Measurements from ENCODE around the gene PKD2. TPM values are rescaled to one million over a fixed set of nuclear protein-coding genes. Genes with fewer than 3 reads are reported as not detected.

Gene PKD2
- total RNA-seq, 1 experiment from 2014 or later = 38.4 TPM

DNA sequence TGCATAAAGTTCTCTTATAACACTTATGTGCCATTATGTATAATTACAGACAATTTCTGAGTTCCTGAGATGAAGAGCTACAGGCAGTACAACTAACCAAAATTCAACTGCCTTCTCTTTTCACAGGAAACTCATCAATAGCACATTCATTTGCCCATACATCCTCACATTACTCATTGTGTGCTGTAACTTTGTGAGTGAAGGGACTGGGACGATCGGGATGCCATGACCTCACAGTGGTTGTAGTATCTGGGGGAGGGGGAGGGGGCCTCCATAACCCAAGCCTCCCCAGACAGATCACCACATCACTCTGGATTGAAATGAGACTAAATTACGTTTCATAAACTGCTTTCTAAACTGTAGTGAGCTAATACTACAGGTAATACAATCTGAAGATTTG is 90.3 kb downstream of the PKD2 start:
- no peak for DNase-seq
- Mint-ChIP-seq H3K27me3 (ENCODE audit: low read depth) (no peaks in the 10 kb centered on the region), H3K36me3 (ENCODE audit: insufficient read depth in 1 of 3, low read depth in 3 of 3) (no peaks in the 10 kb centered on the region), H3K9me3 (no peaks in the 10 kb centered on the region), H3K27ac (no peak overlapping the region), H3K4me3 (no peak overlapping the region), H3K4me1 (peaks cover 4 to 7% of the 10 kb centered on the region in 2 experiments)
- Histone ChIP-seq H2AK5ac (ENCODE audit: insufficient read length, low read length) (no peak overlapping the region), H2BK5ac (ENCODE audit: insufficient read length, low read length) (no peak overlapping the region), H3K79me2 (ENCODE audit: insufficient read depth, low read length) (no peaks in the 10 kb centered on the region), H2BK15ac (ENCODE audit: low read depth, low read length) (no peak overlapping the region), H4K5ac (ENCODE audit: insufficient read length, low read depth, low read length) (no peak overlapping the region), H3K4ac (ENCODE audit: low read depth, low read length) (no peak overlapping the region), H3K23ac (ENCODE audit: insufficient read length, low read depth, low read length) (no peak overlapping the region), H3K27me3 (ENCODE audit: insufficient read depth, low read length) (no peaks in the 10 kb centered on the region), H3K4me1 (ENCODE audit: insufficient read depth, low read length) (no peaks in the 10 kb centered on the region), H4K8ac (replicated peaks; ENCODE audit: insufficient read length, low read depth, low read length) (no peak overlapping the region), H4K20me1 (ENCODE audit: control insufficient read depth, insufficient read depth, insufficient read length) (no peaks in the 10 kb centered on the region), H3K18ac (ENCODE audit: insufficient read length, low read depth, low read length) (no peak overlapping the region), H3K79me1 (ENCODE audit: insufficient read depth, low read depth, low read length, poor library complexity, severe bottlenecking) (no peaks in the 10 kb centered on the region), H3T11ph (ENCODE audit: low read length) (no peak overlapping the region), H3K27ac (ENCODE audit: insufficient read length, low read depth, low read length) (no peak overlapping the region), H3K4me2 (ENCODE audit: insufficient read depth, insufficient read length, low read length) (no peak overlapping the region), H2AFZ (ENCODE audit: low read length) (no peak overlapping the region), H2BK12ac (ENCODE audit: insufficient read length, low read depth, low read length) (no peak overlapping the region), H4K91ac (ENCODE audit: insufficient read length, low read depth, low read length) (no peak overlapping the region), H2BK20ac (ENCODE audit: low read depth, low read length, poor library complexity, severe bottlenecking) (no peak overlapping the region), H3K23me2 (ENCODE audit: insufficient read length, low read depth, low read length, poor library complexity, severe bottlenecking) (no peaks in the 10 kb centered on the region), H3K9ac (ENCODE audit: extremely low read depth, insufficient read length, low read length) (no peak overlapping the region), H3K14ac (ENCODE audit: insufficient read depth, low read length) (no peak overlapping the region), H2BK120ac (ENCODE audit: low read depth, low read length, poor library complexity, severe bottlenecking) (no peak overlapping the region), H3K9me3 (ENCODE audit: control insufficient read depth, low read depth, low read length) (no peaks in the 10 kb centered on the region), H3K56ac (ENCODE audit: insufficient read length, low read depth, low read length) (no peak overlapping the region)
- no CpG with 5 or more reads among the region's 3 CpGs for WGBS (ENCODE audit: extremely low coverage, insufficient read length, low lambda C conversion rate)
- TF ChIP-seq, protein P1, sequence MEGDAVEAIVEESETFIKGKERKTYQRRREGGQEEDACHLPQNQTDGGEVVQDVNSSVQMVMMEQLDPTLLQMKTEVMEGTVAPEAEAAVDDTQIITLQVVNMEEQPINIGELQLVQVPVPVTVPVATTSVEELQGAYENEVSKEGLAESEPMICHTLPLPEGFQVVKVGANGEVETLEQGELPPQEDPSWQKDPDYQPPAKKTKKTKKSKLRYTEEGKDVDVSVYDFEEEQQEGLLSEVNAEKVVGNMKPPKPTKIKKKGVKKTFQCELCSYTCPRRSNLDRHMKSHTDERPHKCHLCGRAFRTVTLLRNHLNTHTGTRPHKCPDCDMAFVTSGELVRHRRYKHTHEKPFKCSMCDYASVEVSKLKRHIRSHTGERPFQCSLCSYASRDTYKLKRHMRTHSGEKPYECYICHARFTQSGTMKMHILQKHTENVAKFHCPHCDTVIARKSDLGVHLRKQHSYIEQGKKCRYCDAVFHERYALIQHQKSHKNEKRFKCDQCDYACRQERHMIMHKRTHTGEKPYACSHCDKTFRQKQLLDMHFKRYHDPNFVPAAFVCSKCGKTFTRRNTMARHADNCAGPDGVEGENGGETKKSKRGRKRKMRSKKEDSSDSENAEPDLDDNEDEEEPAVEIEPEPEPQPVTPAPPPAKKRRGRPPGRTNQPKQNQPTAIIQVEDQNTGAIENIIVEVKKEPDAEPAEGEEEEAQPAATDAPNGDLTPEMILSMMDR (conservative IDR thresholded peaks at IDR 0.05) = no peak
